PC-9 (cell line): ENCODE data around the gene PDE11A.

ENCODE experiments used
- CTCF ChIP-seq: fragments of 200-600 bp; sonication (generic); conservative IDR thresholded peaks from 2 replicates; pipeline ENCODE4 v1.6.1; 2017; ENCODE audit warnings: mixed run types, antibody characterized with exemption, mild to moderate bottlenecking, moderate library complexity
- EZH2 ChIP-seq: fragments of 200-600 bp; sonication (generic); IDR thresholded peaks from 2 replicates; pipeline ENCODE4 v1.8.0; 2017; ENCODE audit warnings: antibody characterized with exemption, low read depth

GRCh38 chr2:177726931-177727348 lies 345.6 kb downstream of the PDE11A start:
- TF ChIP-seq CTCF (no peak), EZH2 (no peak)
